ENCODE results near the gene PLEKHA7. TPM values are rescaled to one million over a fixed set of nuclear protein-coding genes. Genes with fewer than 3 reads are reported as not detected.
A peak's percentile ranks its signal among the peaks of the same experiment; 100 is the strongest.

Gene PLEKHA7
- total and polyA plus RNA-seq, 2 experiments from 2014 or later, result 40.8 to 167 TPM

DNA sequence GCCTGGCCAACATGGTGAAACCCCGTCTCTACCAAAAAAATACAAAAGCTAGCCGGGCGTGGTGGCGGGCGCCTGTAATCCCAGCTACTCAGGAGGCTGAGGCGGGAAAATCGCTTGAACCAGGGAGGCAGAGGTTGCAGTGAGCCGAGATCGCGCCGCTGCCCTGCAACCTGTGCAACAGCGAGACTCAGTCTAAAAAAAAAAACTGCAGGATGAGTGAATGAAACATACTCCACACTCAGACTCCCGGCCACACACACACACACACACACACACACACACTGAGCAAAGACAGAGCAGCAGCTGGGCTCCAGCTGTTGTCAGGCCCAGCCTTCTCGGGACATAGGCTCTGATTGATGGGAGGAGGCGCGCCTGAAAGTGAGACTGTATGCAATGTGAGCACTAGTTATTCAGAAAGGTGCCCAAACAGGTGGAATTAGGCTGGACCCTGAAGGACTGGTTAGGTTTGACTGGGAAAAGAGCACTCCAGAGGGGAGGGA, 1.5 kb upstream of the PLEKHA7 start:
- Histone ChIP-seq H3K9me3 (ENCODE audit: low read depth) (no peaks in the 10 kb centered on the region), H3K36me3 (no peaks in the 10 kb centered on the region), H3K27me3 (peaks cover 55% of the 10 kb centered on the region), H3K4me3 (no peak overlapping the region), H3K27ac (no peak overlapping the region), H3K4me1 (ENCODE audit: low read depth) (no peaks in the 10 kb centered on the region)
- DNase-seq (ENCODE audit: low read depth in 1 of 2, low spot score in 1 of 2), result peak in 1 of 2 donors; percentile 24
- TF ChIP-seq CTCF (IDR thresholded peaks at IDR 0.05; ENCODE audit: low read depth, low read length), result no peak

DNA sequence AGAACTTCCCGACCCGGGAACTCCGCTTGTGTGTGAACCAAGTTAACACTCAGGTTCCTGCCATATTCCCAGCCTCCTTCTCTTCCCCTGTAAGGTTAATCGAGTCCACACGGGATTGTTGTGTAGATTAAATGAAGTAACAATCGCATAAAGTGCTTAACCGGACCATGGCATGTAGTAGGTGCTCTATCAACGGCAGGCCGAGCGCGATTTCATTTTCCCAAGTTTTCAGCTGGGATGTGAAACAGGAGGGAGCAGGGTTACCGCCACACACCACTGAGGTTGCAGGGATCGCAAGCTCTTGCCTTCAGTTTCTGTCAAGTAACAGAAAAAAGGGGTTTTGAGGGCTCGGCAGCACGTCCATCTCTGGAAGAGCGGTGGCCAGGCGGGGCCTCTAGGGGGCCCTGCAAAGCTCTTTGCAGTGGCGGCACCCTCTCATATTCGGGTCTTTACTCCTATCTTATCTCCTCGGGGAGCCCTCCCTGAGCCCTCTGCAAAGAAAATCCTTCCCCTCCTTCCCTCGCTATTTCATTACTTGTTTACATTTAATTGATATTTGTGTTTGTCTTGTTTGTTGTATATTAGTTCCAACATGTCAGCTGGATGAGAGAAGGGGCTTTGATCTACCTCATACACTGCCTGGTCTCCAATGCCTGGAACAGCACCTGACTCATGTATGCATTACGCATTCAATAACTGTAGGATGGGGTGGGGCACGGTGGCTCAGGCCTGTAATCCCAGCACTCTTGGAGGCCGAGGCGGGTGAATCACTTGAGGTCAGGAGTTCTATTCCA, 816 bp upstream of the PLEKHA7 start:
- Histone ChIP-seq H3K4me1 (ENCODE audit: low read depth) (no peaks in the 10 kb centered on the region), H3K27me3 (peaks cover 58% of the 10 kb centered on the region), H3K27ac (no peak overlapping the region), H3K9me3 (ENCODE audit: low read depth) (no peaks in the 10 kb centered on the region), H3K36me3 (no peaks in the 10 kb centered on the region), H3K4me3 (peak overlapping the region; percentile 79)
- TF ChIP-seq CTCF (IDR thresholded peaks at IDR 0.05; ENCODE audit: low read depth, low read length), result peak; percentile 56
- DNase-seq (ENCODE audit: low read depth in 1 of 2, low spot score in 1 of 2), result peak; percentile 21 to 56

DNA sequence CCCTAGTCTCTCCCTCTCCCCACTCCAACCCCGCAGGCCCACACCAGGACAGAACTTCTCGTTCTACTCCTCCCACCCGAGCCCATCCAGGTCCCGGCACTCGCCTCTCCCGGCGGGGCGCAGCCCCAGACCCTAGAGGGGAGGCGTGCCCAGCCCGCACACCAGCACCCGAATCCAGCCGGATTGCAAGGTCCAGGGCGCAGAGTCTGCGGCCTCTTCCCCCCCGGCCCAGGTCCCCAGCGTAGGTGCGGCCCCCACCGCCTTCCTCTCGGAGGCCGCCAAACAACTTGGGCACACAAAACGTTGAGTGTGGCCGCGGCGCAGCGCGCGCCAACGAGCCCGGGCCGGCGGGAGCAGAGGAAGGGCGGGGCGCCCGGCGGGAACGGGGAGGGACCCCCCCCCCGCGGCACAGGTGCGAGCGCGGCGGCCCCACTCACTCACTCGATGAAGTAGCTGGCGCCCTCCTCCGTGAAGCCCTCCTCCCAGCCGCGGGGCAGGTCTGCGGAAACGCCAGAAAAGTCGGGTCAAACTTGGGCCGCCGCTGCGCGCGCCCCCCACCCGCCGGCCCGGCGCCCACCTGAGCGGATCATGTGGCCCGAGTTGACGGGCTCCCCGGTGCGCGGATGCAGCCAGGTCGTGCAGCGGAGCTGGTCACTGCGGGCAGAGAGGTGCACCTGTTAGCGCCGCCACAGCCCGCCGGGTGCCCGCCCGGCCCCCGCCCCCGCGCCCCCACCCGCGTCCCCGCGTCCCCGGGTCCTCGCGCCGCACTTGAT, 480 bp downstream of the PLEKHA7 start:
- Histone ChIP-seq H3K27ac (no peak overlapping the region), H3K4me1 (ENCODE audit: low read depth) (no peaks in the 10 kb centered on the region), H3K27me3 (peaks cover 58% of the 10 kb centered on the region), H3K9me3 (ENCODE audit: low read depth) (no peaks in the 10 kb centered on the region), H3K36me3 (no peaks in the 10 kb centered on the region), H3K4me3 (peak overlapping the region; percentile 79)
- TF ChIP-seq CTCF (IDR thresholded peaks at IDR 0.05; ENCODE audit: low read depth, low read length), result no peak
- peak in 1 of 2 donors; percentile 41 for DNase-seq (ENCODE audit: low read depth in 1 of 2, low spot score in 1 of 2)

- peak; percentile 52 to 64 for DNase-seq (ENCODE audit: low read depth in 1 of 2, low spot score in 1 of 2)
- H3K4me3 ChIP-seq, result peak overlapping the region; percentile 79
- H3K27ac ChIP-seq, result no peak overlapping the region
- peaks cover 57% of the 10 kb centered on the region for H3K27me3 ChIP-seq
- no peaks in the 10 kb centered on the region for H3K36me3 ChIP-seq
- no peaks in the 10 kb centered on the region for H3K4me1 ChIP-seq (ENCODE audit: low read depth)
- H3K9me3 ChIP-seq (ENCODE audit: low read depth), result no peaks in the 10 kb centered on the region
- TF ChIP-seq CTCF (IDR thresholded peaks at IDR 0.05; ENCODE audit: low read depth, low read length), result no peak
Measured at GRCh38 chr11:17012712-17013547, 1.3 kb downstream of the PLEKHA7 start.

DNA sequence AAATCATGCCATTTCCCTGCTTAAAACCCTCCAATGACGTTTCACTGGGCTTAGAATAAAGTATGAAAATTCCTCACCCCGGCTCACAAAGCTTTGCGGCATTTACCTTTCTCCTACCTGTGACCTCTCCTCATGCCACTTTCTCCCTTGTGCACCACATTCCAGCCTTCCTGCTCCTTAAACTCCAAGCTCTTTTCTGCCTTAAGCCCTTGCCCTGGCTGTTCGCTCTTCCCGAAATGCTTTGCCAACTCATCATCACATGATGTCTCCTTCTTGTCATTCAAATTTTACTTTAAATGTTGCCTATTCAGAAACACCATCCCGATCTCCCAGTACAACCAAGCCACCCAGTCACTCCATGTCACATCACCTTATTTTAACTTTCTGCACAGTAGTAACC, 2.0 kb downstream of the PLEKHA7 start:
- no peak overlapping the region for H3K4me3 ChIP-seq
- TF ChIP-seq CTCF (IDR thresholded peaks at IDR 0.05; ENCODE audit: low read depth, low read length), result no peak

More for the DNA sequence above, 2.0 kb downstream of the PLEKHA7 start:
- Histone ChIP-seq H3K27me3 (peaks cover 49% of the 10 kb centered on the region), H3K27ac (no peak overlapping the region), H3K9me3 (ENCODE audit: low read depth) (no peaks in the 10 kb centered on the region), H3K4me1 (ENCODE audit: low read depth) (no peaks in the 10 kb centered on the region), H3K36me3 (no peaks in the 10 kb centered on the region)
- no peak for DNase-seq (ENCODE audit: low read depth in 1 of 2, low spot score in 1 of 2)

Data from cardiac muscle cell (in vitro differentiated cells and primary cell).